PC-9 (cell line): Measurements from ENCODE around the gene CEP78. TPM values are rescaled to one million over a fixed set of nuclear protein-coding genes. Genes with fewer than 3 reads are reported as not detected.

Source experiments
- BruUV-seq: library from RNA; stranded (reverse); fragments of 400-500 nt; replicated peaks from 2 replicates; lab custom pipeline; 2021; lab: Mats Ljungman, UMichigan
- CTCF ChIA-PET: fragments of 300-600 bp; sonication (Branson Sonifier 250); formaldehyde crosslinking; loops from one replicate; lab custom pipeline; 2022; ENCODE audit warnings: antibody characterized with exemption; lab: Charles Lee
- POLR2A ChIA-PET: fragments of 300-600 bp; sonication (Branson Sonifier 250); formaldehyde crosslinking; loops from one replicate; lab custom pipeline; 2022; ENCODE audit warnings: antibody characterized with exemption; ENCODE audit not compliant: unreplicated experiment; lab: Charles Lee
- DNase-seq, 2 experiments: peaks; one replicate each; pipeline versions ENCODE4 v3.0.0 to v3.0.0-alpha.2; 2015 to 2022; ENCODE audit warnings: mixed read lengths in 1 of 2
- H2AFZ ChIP-seq: fragments of 200-600 bp; sonication (generic); 2 replicates; pipeline ENCODE4 v1.8.1; 2017; ENCODE audit warnings: antibody characterized with exemption
- H3F3A ChIP-seq: fragments of 200-600 bp; sonication (generic); 2 replicates; pipeline ENCODE4 v1.8.1; 2017; ENCODE audit warnings: antibody characterized with exemption, mild to moderate bottlenecking, low read depth; ENCODE audit not compliant: insufficient read depth
- H3K27ac ChIP-seq: fragments of 200-600 bp; sonication (generic); 2 replicates; pipeline ENCODE4 v1.6.1; 2016; ENCODE audit warnings: mixed run types
- H3K27me3 ChIP-seq: fragments of 200-600 bp; sonication (generic); 2 replicates; pipeline ENCODE4 v1.6.1; 2016; ENCODE audit warnings: low read depth, mixed run types; ENCODE audit not compliant: insufficient read depth
- H3K36me3 ChIP-seq: fragments of 200-600 bp; sonication (generic); 2 replicates; pipeline ENCODE4 v1.6.1; 2016; ENCODE audit warnings: low read depth, mixed run types
- H3K4me1 ChIP-seq: fragments of 200-600 bp; sonication (generic); replicated peaks from 2 replicates; pipeline ENCODE4 v1.6.1; 2016; ENCODE audit warnings: mixed run types; ENCODE audit not compliant: insufficient read depth
- H3K4me2 ChIP-seq: fragments of 200-600 bp; sonication (generic); 2 replicates; pipeline ENCODE4 v1.6.1; 2017; ENCODE audit warnings: mixed run types
- H3K4me3 ChIP-seq: fragments of 200-600 bp; sonication (generic); 2 replicates; pipeline ENCODE4 v1.6.1; 2016; ENCODE audit warnings: mixed run types
- H3K79me2 ChIP-seq: fragments of 200-600 bp; sonication (generic); 2 replicates; pipeline ENCODE4 v1.6.1; 2017; ENCODE audit warnings: low read depth, mixed run types
- H3K9me2 ChIP-seq: fragments of 200-600 bp; sonication (generic); 2 replicates; pipeline ENCODE4 v1.8.1; 2017; ENCODE audit warnings: mild to moderate bottlenecking; ENCODE audit not compliant: insufficient read depth
- H3K9me3 ChIP-seq: fragments of 200-600 bp; sonication (generic); 2 replicates; pipeline ENCODE4 v1.8.1; 2016; ENCODE audit warnings: low read depth; ENCODE audit not compliant: insufficient read depth
- H4K20me1 ChIP-seq: fragments of 200-600 bp; sonication (generic); 2 replicates; pipeline ENCODE4 v1.8.1; 2017; ENCODE audit not compliant: insufficient read depth
- EZH2 ChIP-seq: fragments of 200-600 bp; sonication (generic); IDR thresholded peaks from 2 replicates; pipeline ENCODE4 v1.8.0; 2017; ENCODE audit warnings: antibody characterized with exemption, low read depth
- intact Hi-C: fragments of 100-400 bp; cut with micrococcal nuclease; formaldehyde crosslinking; loops from one replicate; pipeline ENCODE4 v1.10.0; 2022; ENCODE audit not compliant: unreplicated experiment
- total RNA-seq: library from RNA; stranded (reverse); gene quantifications from 2 replicates; pipeline ENCODE4 v1.2.3, GENCODE V29; 2021
- TF ChIP-seq, protein P1 (sequence below): fragments of 200-600 bp; sonication (generic); conservative IDR thresholded peaks from 2 replicates; pipeline ENCODE4 v1.6.1; 2017; ENCODE audit warnings: mixed run types, antibody characterized with exemption, mild to moderate bottlenecking, moderate library complexity

CEP78 gene
- total RNA-seq, 1 experiment from 2014 or later: 37.8 TPM

DNA sequence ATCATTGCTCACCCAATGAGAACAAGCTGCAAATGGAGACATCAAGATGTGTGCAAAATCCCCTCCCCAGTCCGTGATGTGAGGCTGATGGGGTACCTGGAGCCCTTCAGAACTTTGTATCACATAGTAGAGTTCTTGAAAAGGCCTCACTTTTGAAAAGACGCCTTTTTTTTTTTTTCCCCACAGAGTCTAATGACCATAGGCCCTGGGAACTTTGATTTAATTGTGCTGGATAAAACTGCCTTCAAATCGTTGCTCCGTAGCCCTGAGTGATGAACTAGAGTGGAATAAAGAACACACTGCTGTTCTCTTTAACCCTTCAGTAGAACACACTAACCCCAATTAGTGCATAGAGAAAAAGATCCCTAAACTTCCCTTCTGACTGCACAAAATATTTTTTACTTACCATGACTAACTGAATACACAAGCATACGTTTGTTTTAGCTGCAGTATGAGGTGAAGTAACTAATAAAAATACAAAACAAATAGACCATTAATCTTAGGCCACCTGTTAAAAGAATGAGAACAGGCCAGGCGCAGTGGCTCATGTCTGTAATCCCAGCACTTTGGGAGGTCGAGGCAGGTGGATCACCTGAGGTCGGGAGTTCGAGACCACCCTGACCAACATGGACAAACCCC is 76.1 kb downstream of the CEP78 start:
- POLR2A ChIA-PET: no interaction called here
- Histone ChIP-seq H3K4me3 (no peak overlapping the region), H3K27me3 (no peaks in the 10 kb centered on the region), H3K36me3 (peaks cover 55% of the 10 kb centered on the region), H3F3A (no peaks in the 10 kb centered on the region), H2AFZ (no peak overlapping the region), H3K79me2 (peaks cover 9% of the 10 kb centered on the region), H3K9me3 (no peaks in the 10 kb centered on the region), H3K4me1 (no peaks in the 10 kb centered on the region), H3K9me2 (no peaks in the 10 kb centered on the region), H3K27ac (no peak overlapping the region), H4K20me1 (peaks cover 90% of the 10 kb centered on the region), H3K4me2 (no peak overlapping the region)
- intact Hi-C loops: no loop called here
- BruUV-seq: no TSS peak
- CTCF ChIA-PET: no interaction called here
- no peak for DNase-seq
- no peak for TF ChIP-seq EZH2
- TF ChIP-seq, protein P1, sequence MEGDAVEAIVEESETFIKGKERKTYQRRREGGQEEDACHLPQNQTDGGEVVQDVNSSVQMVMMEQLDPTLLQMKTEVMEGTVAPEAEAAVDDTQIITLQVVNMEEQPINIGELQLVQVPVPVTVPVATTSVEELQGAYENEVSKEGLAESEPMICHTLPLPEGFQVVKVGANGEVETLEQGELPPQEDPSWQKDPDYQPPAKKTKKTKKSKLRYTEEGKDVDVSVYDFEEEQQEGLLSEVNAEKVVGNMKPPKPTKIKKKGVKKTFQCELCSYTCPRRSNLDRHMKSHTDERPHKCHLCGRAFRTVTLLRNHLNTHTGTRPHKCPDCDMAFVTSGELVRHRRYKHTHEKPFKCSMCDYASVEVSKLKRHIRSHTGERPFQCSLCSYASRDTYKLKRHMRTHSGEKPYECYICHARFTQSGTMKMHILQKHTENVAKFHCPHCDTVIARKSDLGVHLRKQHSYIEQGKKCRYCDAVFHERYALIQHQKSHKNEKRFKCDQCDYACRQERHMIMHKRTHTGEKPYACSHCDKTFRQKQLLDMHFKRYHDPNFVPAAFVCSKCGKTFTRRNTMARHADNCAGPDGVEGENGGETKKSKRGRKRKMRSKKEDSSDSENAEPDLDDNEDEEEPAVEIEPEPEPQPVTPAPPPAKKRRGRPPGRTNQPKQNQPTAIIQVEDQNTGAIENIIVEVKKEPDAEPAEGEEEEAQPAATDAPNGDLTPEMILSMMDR: no peak

DNA sequence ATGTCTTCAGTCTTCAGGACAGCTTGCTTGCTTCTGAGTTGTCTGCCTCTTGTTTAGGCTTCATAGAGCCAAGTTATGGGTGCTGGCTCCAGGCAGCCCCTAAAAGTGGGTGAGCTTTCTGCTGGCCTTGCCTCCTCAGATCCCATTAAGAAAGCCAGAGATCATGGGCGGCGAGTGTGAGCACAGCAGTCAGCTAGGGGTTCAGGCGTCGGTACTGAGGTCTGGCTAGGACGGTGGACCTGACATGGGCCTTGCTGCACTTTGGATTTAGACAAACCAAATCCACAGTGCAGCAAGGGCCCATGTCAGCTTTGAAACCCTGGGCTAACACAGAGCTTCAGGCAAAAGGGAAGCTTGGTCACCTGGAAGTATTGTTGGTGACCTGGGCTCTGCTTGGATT is 78.7 kb downstream of the CEP78 start:
- no TSS peak for BruUV-seq
- H3K4me3 ChIP-seq: no peak overlapping the region
- H3K9me3 ChIP-seq: no peaks in the 10 kb centered on the region
- DNase-seq: no peak
- CTCF ChIA-PET: no interaction called here
- peaks cover 88% of the 10 kb centered on the region for H4K20me1 ChIP-seq
- no peak for TF ChIP-seq EZH2
- TF ChIP-seq, protein P1: no peak
- no peak overlapping the region for H3K27ac ChIP-seq
- POLR2A ChIA-PET: interaction anchor here (0.6 kb wide), 1 partner anchor 1751 kb away, joined by 5 read pairs; no protein-coding TSS in a partner anchor
- H3K4me2 ChIP-seq: no peak overlapping the region
- H3K36me3 ChIP-seq: peaks cover 54% of the 10 kb centered on the region
- no peak overlapping the region for H2AFZ ChIP-seq
- H3K27me3 ChIP-seq: no peaks in the 10 kb centered on the region
- peaks cover 3% of the 10 kb centered on the region; the same call in 1 of the 2 replicates for H3F3A ChIP-seq
- no peaks in the 10 kb centered on the region for H3K9me2 ChIP-seq
- H3K79me2 ChIP-seq: peaks cover 9% of the 10 kb centered on the region; the same call in 1 of the 2 replicates
- intact Hi-C loops: no loop called here
- no peaks in the 10 kb centered on the region for H3K4me1 ChIP-seq

DNA sequence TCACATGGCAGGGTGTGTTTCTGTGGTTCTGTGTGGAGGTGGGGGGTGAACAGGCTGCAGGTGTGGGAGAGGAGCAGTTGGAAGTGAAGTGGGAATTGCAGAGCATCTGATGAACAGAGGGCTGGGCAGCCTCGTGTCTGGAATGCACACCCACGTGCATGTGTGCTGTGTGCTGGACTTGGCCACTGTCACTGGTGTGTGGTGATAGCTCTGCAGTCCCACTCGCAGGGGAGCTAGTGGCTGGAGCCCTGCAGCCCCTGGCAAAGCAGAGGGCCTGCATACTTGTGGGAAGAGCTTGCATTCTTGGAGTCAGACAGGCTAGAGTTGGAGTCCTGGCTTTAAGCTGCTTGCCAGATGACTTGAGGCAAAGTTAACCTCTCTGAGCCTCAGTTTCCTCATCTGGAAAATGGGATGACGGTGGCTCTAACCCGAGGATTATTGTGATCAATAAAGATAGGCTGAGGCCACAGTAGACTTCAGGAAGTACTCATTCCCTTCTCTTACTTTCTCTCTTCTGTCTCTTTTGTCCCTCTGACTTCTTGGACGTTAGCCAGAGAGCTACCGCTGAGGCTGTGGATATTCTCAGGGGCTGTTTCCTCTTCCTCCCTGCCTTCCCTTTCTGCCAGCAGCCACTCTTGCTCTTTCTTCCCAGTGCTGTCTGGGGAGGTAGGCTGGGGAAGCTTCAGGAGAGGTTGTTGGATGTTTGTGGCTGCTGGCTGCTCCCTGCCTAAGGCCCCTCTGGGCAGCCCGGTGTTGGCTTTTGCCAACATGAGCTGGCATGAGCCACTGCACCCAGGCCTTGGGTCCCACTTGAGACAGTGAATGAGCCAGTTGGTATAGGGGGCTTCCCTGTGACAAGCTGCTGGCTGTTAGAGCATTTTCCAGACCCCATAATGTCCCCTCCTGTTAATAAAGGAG is 79.3 kb downstream of the CEP78 start:
- Histone ChIP-seq H3K9me2 (no peaks in the 10 kb centered on the region), H3K4me3 (no peak overlapping the region), H2AFZ (no peak overlapping the region), H3K36me3 (peaks cover 52% of the 10 kb centered on the region), H4K20me1 (peaks cover 83% of the 10 kb centered on the region), H3K27me3 (no peaks in the 10 kb centered on the region), H3K9me3 (no peaks in the 10 kb centered on the region), H3K27ac (no peak overlapping the region), H3F3A (peaks cover 8% of the 10 kb centered on the region; the same call in 1 of the 2 replicates), H3K4me1 (no peaks in the 10 kb centered on the region), H3K4me2 (no peak overlapping the region), H3K79me2 (peaks cover 6% of the 10 kb centered on the region; the same call in 1 of the 2 replicates)
- no peak for DNase-seq
- BruUV-seq: no TSS peak
- POLR2A ChIA-PET: interaction anchor here (0.6 kb wide), 1 partner anchor 1752 kb away, joined by 5 read pairs; no protein-coding TSS in a partner anchor
- TF ChIP-seq EZH2: no peak
- CTCF ChIA-PET: interaction anchor here (0.5 kb wide), 1 partner anchor 17 kb away, joined by 4 read pairs; no protein-coding TSS in a partner anchor
- intact Hi-C loops: no loop called here
